ENCODE measurements around the gene FAM131C.

The FAM131C gene

GRCh38 chr1:16101623-16102022 lies 28.2 kb upstream of the FAM131C start:
- DNase-seq (ENCODE audit: low read depth in 1 of 2, low spot score in 1 of 2): no peak
- H3K27me3 ChIP-seq (ENCODE audit: insufficient read depth, poor library complexity, severe bottlenecking): no peaks in the 10 kb centered on the region
- H3K27ac ChIP-seq (replicated peaks): no peak overlapping the region
- TF ChIP-seq GABPA (IDR thresholded peaks at IDR 0.05; ENCODE audit: low read depth) (no peak), SPI1 (IDR thresholded peaks at IDR 0.05; ENCODE audit: borderline replicate concordance, low read depth) (no peak), CTCF (IDR thresholded peaks at IDR 0.05; ENCODE audit: insufficient read depth, low read length) (no peak), REST (IDR thresholded peaks at IDR 0.05; ENCODE audit: insufficient replicate concordance, low read depth) (no peak), POLR2AphosphoS5 (IDR thresholded peaks at IDR 0.05; ENCODE audit: low read depth) (no peak)
- no peak overlapping the region for H3K4me3 ChIP-seq (replicated peaks; ENCODE audit: insufficient read depth, low read length)

GRCh38 chr1:16099412-16099811 lies 26.0 kb upstream of the FAM131C start:
- TF ChIP-seq SPI1 (IDR thresholded peaks at IDR 0.05; ENCODE audit: borderline replicate concordance, low read depth): no peak
- TF ChIP-seq POLR2AphosphoS5 (IDR thresholded peaks at IDR 0.05; ENCODE audit: low read depth): no peak
- no peak for TF ChIP-seq GABPA (IDR thresholded peaks at IDR 0.05; ENCODE audit: low read depth)
- no peak for TF ChIP-seq CTCF (IDR thresholded peaks at IDR 0.05; ENCODE audit: insufficient read depth, low read length)
- TF ChIP-seq REST (IDR thresholded peaks at IDR 0.05; ENCODE audit: insufficient replicate concordance, low read depth): no peak
- Histone ChIP-seq H3K4me3 (replicated peaks; ENCODE audit: insufficient read depth, low read length) (no peak overlapping the region), H3K27me3 (ENCODE audit: insufficient read depth, poor library complexity, severe bottlenecking) (no peaks in the 10 kb centered on the region), H3K27ac (replicated peaks) (no peak overlapping the region)
- DNase-seq (ENCODE audit: low read depth in 1 of 2, low spot score in 1 of 2): no peak

GRCh38 chr1:16095447-16095846 lies 22.0 kb upstream of the FAM131C start:
- H3K27me3 ChIP-seq (ENCODE audit: insufficient read depth, poor library complexity, severe bottlenecking): no peaks in the 10 kb centered on the region
- TF ChIP-seq CTCF (IDR thresholded peaks at IDR 0.05; ENCODE audit: insufficient read depth, low read length) (no peak), SPI1 (IDR thresholded peaks at IDR 0.05; ENCODE audit: borderline replicate concordance, low read depth) (no peak), GABPA (IDR thresholded peaks at IDR 0.05; ENCODE audit: low read depth) (no peak), POLR2AphosphoS5 (IDR thresholded peaks at IDR 0.05; ENCODE audit: low read depth) (no peak), REST (IDR thresholded peaks at IDR 0.05; ENCODE audit: insufficient replicate concordance, low read depth) (no peak)
- no peak overlapping the region for H3K4me3 ChIP-seq (replicated peaks; ENCODE audit: insufficient read depth, low read length)
- no peak overlapping the region for H3K27ac ChIP-seq (replicated peaks)
- DNase-seq (ENCODE audit: low read depth in 1 of 2, low spot score in 1 of 2): no peak
